ENCODE measurements around the gene TBC1D32. TPM values are rescaled to one million over a fixed set of nuclear protein-coding genes. Genes with fewer than 3 reads are reported as not detected.

TBC1D32 gene
- total RNA-seq (2021), result 8.7 and 9.0 TPM in 2 replicates
- long read RNA-seq, full-length matches to known transcripts, result 1 of 11 reads
- long read RNA-seq, partial matches to known transcripts, result 4 of 11 reads
- long read RNA-seq, other reads (novel, unspliced or antisense), result 6 of 11 reads

- DNase-seq, result peak; percentile 92
- Histone ChIP-seq H3K56ac (ENCODE audit: insufficient read length, low read depth, low read length) (no peak within 1 kb of the TSS), H2BK5ac (ENCODE audit: insufficient read length, low read length) (no peak within 1 kb of the TSS), H3K23me2 (ENCODE audit: insufficient read length, low read depth, low read length, poor library complexity, severe bottlenecking) (no peaks in the 10 kb centered on the region), H3K23ac (ENCODE audit: insufficient read length, low read depth, low read length) (no peak within 1 kb of the TSS), H3K14ac (ENCODE audit: insufficient read depth, low read length) (peak within 1 kb of the TSS; percentile 13; the same call in 1 of the 2 replicates), H3K9ac (ENCODE audit: extremely low read depth, insufficient read length, low read length) (peak within 1 kb of the TSS; percentile 2), H3K4me1 (ENCODE audit: insufficient read depth, low read length) (no peaks in the 10 kb centered on the region), H3K18ac (ENCODE audit: insufficient read length, low read depth, low read length) (peak within 1 kb of the TSS; percentile 6), H2AFZ (ENCODE audit: low read length) (peak within 1 kb of the TSS; percentile 75), H2BK120ac (ENCODE audit: low read depth, low read length, poor library complexity, severe bottlenecking) (no peak within 1 kb of the TSS), H2BK15ac (ENCODE audit: low read depth, low read length) (no peak within 1 kb of the TSS), H2BK12ac (ENCODE audit: insufficient read length, low read depth, low read length) (no peak within 1 kb of the TSS), H4K20me1 (ENCODE audit: control insufficient read depth, insufficient read depth, insufficient read length) (no peaks in the 10 kb centered on the region), H3K27ac (ENCODE audit: insufficient read length, low read depth, low read length) (peak within 1 kb of the TSS; percentile 4), H2AK5ac (ENCODE audit: insufficient read length, low read length) (no peak within 1 kb of the TSS), H3K79me2 (ENCODE audit: insufficient read depth, low read length) (no peaks in the 10 kb centered on the region), H3T11ph (ENCODE audit: low read length) (no peak within 1 kb of the TSS), H3K4me2 (ENCODE audit: insufficient read depth, insufficient read length, low read length) (peak within 1 kb of the TSS; percentile 78), H3K4ac (ENCODE audit: low read depth, low read length) (no peak within 1 kb of the TSS), H3K27me3 (ENCODE audit: insufficient read depth, low read length) (no peaks in the 10 kb centered on the region), H4K8ac (replicated peaks; ENCODE audit: insufficient read length, low read depth, low read length) (no peak within 1 kb of the TSS), H3K79me1 (ENCODE audit: insufficient read depth, low read depth, low read length, poor library complexity, severe bottlenecking) (no peaks in the 10 kb centered on the region), H2BK20ac (ENCODE audit: low read depth, low read length, poor library complexity, severe bottlenecking) (no peak within 1 kb of the TSS), H4K5ac (ENCODE audit: insufficient read length, low read depth, low read length) (no peak within 1 kb of the TSS), H4K91ac (ENCODE audit: insufficient read length, low read depth, low read length) (no peak within 1 kb of the TSS), H3K9me3 (ENCODE audit: control insufficient read depth, low read depth, low read length) (no peaks in the 10 kb centered on the region)
- no CpG with 5 or more reads among the region's 52 CpGs for WGBS (ENCODE audit: extremely low coverage, insufficient read length, low lambda C conversion rate)
- Mint-ChIP-seq H3K27me3 (ENCODE audit: low read depth) (no peaks in the 10 kb centered on the region), H3K27ac (peak within 1 kb of the TSS; percentile 97 to 99 (median 99)), H3K9me3 (no peaks in the 10 kb centered on the region), H3K36me3 (ENCODE audit: insufficient read depth in 1 of 3, low read depth in 3 of 3) (no peaks in the 10 kb centered on the region; a peak in 1 of 7 replicates), H3K4me1 (peaks cover 13 to 19% of the 10 kb centered on the region in 2 experiments), H3K4me3 (peak within 1 kb of the TSS; percentile 86 to 88)
- no peak for TF ChIP-seq CTCF (conservative IDR thresholded peaks at IDR 0.05)
Measured at GRCh38 chr6:121334299-121335086, at the start of gene TBC1D32. TBC1D32 (minus strand) TSS chr6:121334480; CDS start chr6:121334430, 50 bp downstream.
